Panc1 (cell line): ENCODE data around the gene ASTN2. TPM values are rescaled to one million over a fixed set of nuclear protein-coding genes. Genes with fewer than 3 reads are reported as not detected.

Source experiments
- ATAC-seq: fragments of 200-7000 bp; cut with Tn5 transposase; 2 replicates; pipeline ENCODE4 v1.9.1; 2020; ENCODE audit warnings: mild to moderate bottlenecking, moderate library complexity
- BruUV-seq: library from RNA; stranded (reverse); fragments of 400-500 nt; replicated peaks from 2 replicates; lab custom pipeline; 2021; lab: Mats Ljungman, UMichigan
- CTCF ChIA-PET: fragments of 300-600 bp; sonication (Branson Sonifier 250); formaldehyde crosslinking; loops from one replicate; lab custom pipeline; 2022; ENCODE audit warnings: antibody characterized with exemption; lab: Charles Lee
- POLR2A ChIA-PET: fragments of 300-600 bp; sonication (Branson Sonifier 250); formaldehyde crosslinking; loops from one replicate; lab custom pipeline; 2022; ENCODE audit warnings: antibody characterized with exemption; lab: Charles Lee
- DNase-seq: peaks from one replicate; pipeline ENCODE4 v3.0.0-alpha.2; 2010; ENCODE audit warnings: low read depth, low spot score
- H3K27ac ChIP-seq: 2 replicates; pipeline ENCODE4 v1.5.1; 2011; ENCODE audit warnings: mild to moderate bottlenecking, low read length, inconsistent platforms
- H3K27me3 ChIP-seq: fragments of 200-500 bp; sonication (Bioruptor generic); 2 replicates; pipeline ENCODE4 v1.6.0; 2014; ENCODE audit warnings: low read length, inconsistent platforms; ENCODE audit not compliant: control insufficient read depth, insufficient read depth
- H3K36me3 ChIP-seq: fragments of 200-500 bp; sonication (Bioruptor generic); 2 replicates; pipeline ENCODE4 v1.5.1; 2014; ENCODE audit warnings: inconsistent platforms, mild to moderate bottlenecking, low read length, moderate library complexity; ENCODE audit not compliant: control insufficient read depth, insufficient read depth
- H3K4me1 ChIP-seq: 2 replicates; pipeline ENCODE4 v1.5.1; 2011; ENCODE audit warnings: inconsistent platforms, mild to moderate bottlenecking, low read length, moderate library complexity; ENCODE audit not compliant: control insufficient read depth, insufficient read depth
- H3K4me3 ChIP-seq, 2 experiments: 2 replicates each; pipeline ENCODE4 v1.5.1; 2011 to 2012; ENCODE audit warnings: low read depth in 2 of 2, low read length in 2 of 2, mild to moderate bottlenecking in 2 of 2, inconsistent platforms in 1 of 2, moderate library complexity in 1 of 2
- H3K9me3 ChIP-seq: fragments of 200-500 bp; sonication (Bioruptor generic); 2 replicates; pipeline ENCODE4 v1.5.1; 2014; ENCODE audit warnings: low read depth, mild to moderate bottlenecking, inconsistent platforms, low read length, moderate library complexity; ENCODE audit not compliant: control insufficient read depth, insufficient read depth
- CTCF ChIP-seq: fragments of 450-650 bp; IDR thresholded peaks from 2 replicates; pipeline ENCODE4 v1.5.1; 2017; ENCODE audit warnings: mild to moderate bottlenecking
- POLR2AphosphoS5 ChIP-seq: IDR thresholded peaks from 2 replicates; pipeline ENCODE4 v1.6.1; 2012; ENCODE audit warnings: mild to moderate bottlenecking, low read depth, low read length, moderate library complexity
- SIN3A ChIP-seq: IDR thresholded peaks from 2 replicates; pipeline ENCODE4 v1.6.1; 2012; ENCODE audit warnings: low read depth, mild to moderate bottlenecking, low read length, moderate library complexity, borderline replicate concordance; ENCODE audit not compliant: insufficient read depth
- TCF7L2 ChIP-seq: IDR thresholded peaks from 2 replicates; pipeline ENCODE4 v1.6.1; 2011; ENCODE audit warnings: mild to moderate bottlenecking, low read depth, low read length, inconsistent platforms
- in situ Hi-C: cut with HindIII; loops from 2 replicates; pipeline ENCODE4 v1.10.0; 2016; ENCODE audit warnings: low sequenced_read_pairs, low pct_unique_long_range_greater_than_20kb
- intact Hi-C: fragments of 100-400 bp; cut with micrococcal nuclease; formaldehyde crosslinking; loops from one replicate; pipeline ENCODE4 v1.10.0; 2022; ENCODE audit not compliant: unreplicated experiment
- total RNA-seq: library from RNA; stranded (reverse); gene quantifications from one replicate; pipeline ENCODE4 v1.2.1, GENCODE V29; 2021; ENCODE audit not compliant: unreplicated experiment
- TF ChIP-seq, protein P1 (sequence below), 2 experiments: IDR thresholded peaks; 2 replicates each; pipeline ENCODE4 v1.6.1; 2011 to 2012; ENCODE audit warnings: low read depth in 2 of 2, control low read depth in 1 of 2, low read length in 1 of 2, mild to moderate bottlenecking in 1 of 2, moderate library complexity in 1 of 2; ENCODE audit not compliant: insufficient read depth in 1 of 2

The ASTN2 gene
- total RNA-seq, 1 experiment from 2014 or later, result 3.9 TPM

- BruUV-seq, result no TSS peak
- no peaks in the 10 kb centered on the region for H3K27me3 ChIP-seq
- H3K27ac ChIP-seq, result no peak overlapping the region
- ATAC-seq (no peak), DNase-seq (no peak)
- TF ChIP-seq CTCF, result no peak
- TF ChIP-seq, protein P1, sequence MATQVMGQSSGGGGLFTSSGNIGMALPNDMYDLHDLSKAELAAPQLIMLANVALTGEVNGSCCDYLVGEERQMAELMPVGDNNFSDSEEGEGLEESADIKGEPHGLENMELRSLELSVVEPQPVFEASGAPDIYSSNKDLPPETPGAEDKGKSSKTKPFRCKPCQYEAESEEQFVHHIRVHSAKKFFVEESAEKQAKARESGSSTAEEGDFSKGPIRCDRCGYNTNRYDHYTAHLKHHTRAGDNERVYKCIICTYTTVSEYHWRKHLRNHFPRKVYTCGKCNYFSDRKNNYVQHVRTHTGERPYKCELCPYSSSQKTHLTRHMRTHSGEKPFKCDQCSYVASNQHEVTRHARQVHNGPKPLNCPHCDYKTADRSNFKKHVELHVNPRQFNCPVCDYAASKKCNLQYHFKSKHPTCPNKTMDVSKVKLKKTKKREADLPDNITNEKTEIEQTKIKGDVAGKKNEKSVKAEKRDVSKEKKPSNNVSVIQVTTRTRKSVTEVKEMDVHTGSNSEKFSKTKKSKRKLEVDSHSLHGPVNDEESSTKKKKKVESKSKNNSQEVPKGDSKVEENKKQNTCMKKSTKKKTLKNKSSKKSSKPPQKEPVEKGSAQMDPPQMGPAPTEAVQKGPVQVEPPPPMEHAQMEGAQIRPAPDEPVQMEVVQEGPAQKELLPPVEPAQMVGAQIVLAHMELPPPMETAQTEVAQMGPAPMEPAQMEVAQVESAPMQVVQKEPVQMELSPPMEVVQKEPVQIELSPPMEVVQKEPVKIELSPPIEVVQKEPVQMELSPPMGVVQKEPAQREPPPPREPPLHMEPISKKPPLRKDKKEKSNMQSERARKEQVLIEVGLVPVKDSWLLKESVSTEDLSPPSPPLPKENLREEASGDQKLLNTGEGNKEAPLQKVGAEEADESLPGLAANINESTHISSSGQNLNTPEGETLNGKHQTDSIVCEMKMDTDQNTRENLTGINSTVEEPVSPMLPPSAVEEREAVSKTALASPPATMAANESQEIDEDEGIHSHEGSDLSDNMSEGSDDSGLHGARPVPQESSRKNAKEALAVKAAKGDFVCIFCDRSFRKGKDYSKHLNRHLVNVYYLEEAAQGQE (IDR thresholded peaks at IDR 0.05; ENCODE audit: insufficient read depth in 1 of 2, low read depth in 2 of 2, low read length in 1 of 2), result no peak
- no peak for TF ChIP-seq TCF7L2
- no peak for TF ChIP-seq SIN3A
- no peak for TF ChIP-seq POLR2AphosphoS5
- no peaks in the 10 kb centered on the region for H3K36me3 ChIP-seq
- POLR2A ChIA-PET, result no interaction called here
- CTCF ChIA-PET, result no interaction called here
- no peaks in the 10 kb centered on the region for H3K9me3 ChIP-seq
- in situ Hi-C loops (no loop called here), intact Hi-C loops (no loop called here)
- H3K4me3 ChIP-seq, result no peak overlapping the region
- no peaks in the 10 kb centered on the region for H3K4me1 ChIP-seq
Measured at GRCh38 chr9:117218951-117219350, 195.9 kb downstream of the ASTN2 start.

DNA sequence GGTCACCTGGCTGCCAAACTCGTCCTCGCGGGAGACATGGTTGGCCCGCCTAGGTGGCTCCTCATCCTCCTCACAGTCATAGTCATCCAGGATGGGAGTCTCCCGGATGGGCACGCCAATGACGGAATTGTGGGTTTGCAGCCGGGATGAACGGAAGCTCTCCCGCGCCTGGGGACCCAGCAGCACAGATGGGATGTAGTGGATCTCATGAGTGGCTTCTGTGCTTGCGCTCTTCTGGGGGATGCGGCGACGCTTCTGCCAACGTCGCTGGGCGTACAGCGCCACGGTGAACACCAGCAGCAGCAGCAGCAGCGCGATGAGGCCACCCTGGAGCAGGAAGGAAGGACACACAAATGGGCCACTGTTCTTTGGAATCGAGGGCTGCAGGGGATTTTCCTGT lies 200.4 kb downstream of the ASTN2 start:
- POLR2A ChIA-PET, result no interaction called here
- no peaks in the 10 kb centered on the region for H3K9me3 ChIP-seq
- no peak for ATAC-seq
- no peak overlapping the region for H3K4me3 ChIP-seq
- H3K27ac ChIP-seq, result no peak overlapping the region
- no TSS peak for BruUV-seq
- CTCF ChIA-PET, result no interaction called here
- no peaks in the 10 kb centered on the region for H3K4me1 ChIP-seq
- H3K27me3 ChIP-seq, result no peaks in the 10 kb centered on the region
- DNase-seq, result no peak
- in situ Hi-C loops (no loop called here), intact Hi-C loops (no loop called here)
- no peak for TF ChIP-seq TCF7L2
- no peak for TF ChIP-seq POLR2AphosphoS5
- TF ChIP-seq, protein P1 (IDR thresholded peaks at IDR 0.05; ENCODE audit: insufficient read depth in 1 of 2, low read depth in 2 of 2, low read length in 1 of 2), result no peak
- TF ChIP-seq CTCF, result no peak
- TF ChIP-seq SIN3A, result no peak
- H3K36me3 ChIP-seq, result no peaks in the 10 kb centered on the region
